SK-N-SH treated with all-trans-retinoic acid at 6 μM for 48 hours (cell line): Measurements from ENCODE around the gene CBL.

Experiments
- ARNTL ChIP-seq: fragments of 450-650 bp; formaldehyde crosslinking; IDR thresholded peaks from 2 replicates; pipeline ENCODE4 v1.5.0; 2020; ENCODE audit warnings: low read depth, mild to moderate bottlenecking, moderate library complexity, borderline replicate concordance
- ESRRG ChIP-seq: fragments of 250-450 bp; sonication (Bioruptor Pico); IDR thresholded peaks from 2 replicates; pipeline ENCODE4 v1.6.1; 2021; ENCODE audit warnings: mild to moderate bottlenecking
- OSR1 ChIP-seq: fragments of 250-450 bp; sonication (Bioruptor Pico); IDR thresholded peaks from 2 replicates; pipeline ENCODE4 v1.8.0; 2022; ENCODE audit warnings: moderate library complexity, mild to moderate bottlenecking, inconsistent platforms
- PATZ1 ChIP-seq: fragments of 250-450 bp; sonication (Bioruptor Pico); IDR thresholded peaks from 2 replicates; pipeline ENCODE4 v1.8.0; 2020; ENCODE audit warnings: mild to moderate bottlenecking, moderate library complexity, borderline replicate concordance
- RARB ChIP-seq: fragments of 250-450 bp; sonication (Bioruptor Pico); IDR thresholded peaks from 2 replicates; pipeline ENCODE4 v1.8.0; 2021; ENCODE audit warnings: mild to moderate bottlenecking, moderate library complexity
- TCF4 ChIP-seq: fragments of 250-450 bp; sonication (Bioruptor Pico); IDR thresholded peaks from 2 replicates; pipeline ENCODE4 v1.8.0; 2021; ENCODE audit warnings: mild to moderate bottlenecking, moderate library complexity, borderline replicate concordance
- TOX ChIP-seq: fragments of 250-450 bp; sonication (Bioruptor Pico); IDR thresholded peaks from 2 replicates; pipeline ENCODE4 v1.8.0; 2021; ENCODE audit warnings: mild to moderate bottlenecking, moderate library complexity, borderline replicate concordance
- TSHZ2 ChIP-seq: fragments of 250-450 bp; sonication (Bioruptor Pico); IDR thresholded peaks from 2 replicates; pipeline ENCODE4 v1.5.0; 2020; ENCODE audit warnings: mild to moderate bottlenecking, moderate library complexity
- ZFP30 ChIP-seq: fragments of 450-650 bp; formaldehyde crosslinking; IDR thresholded peaks from 2 replicates; pipeline ENCODE4 v1.5.0; 2022; ENCODE audit warnings: mild to moderate bottlenecking, moderate library complexity

Gene CBL

GRCh38 chr11:119357074-119357473 lies 150.9 kb downstream of the CBL start (continued):
- TF ChIP-seq PATZ1 (CRISPR knock-in tag) (no peak), TOX (CRISPR knock-in tag) (no peak), ARNTL (CRISPR knock-in tag) (no peak), TCF4 (CRISPR knock-in tag) (no peak), RARB (CRISPR knock-in tag) (no peak), ZFP30 (CRISPR knock-in tag) (no peak), ESRRG (CRISPR knock-in tag) (no peak), OSR1 (CRISPR knock-in tag) (no peak), TSHZ2 (CRISPR knock-in tag) (no peak)
